T-helper 2 cell treated with Interferon-gamma antibody and Interleukin-4, amounts not matched to agents 5 μg/mL and 100 μg/mL, for 36 hours (primary cell): Measurements from ENCODE around the gene CT45A5.
"Not testable (repeated sequence)": the region's sequence is repeated elsewhere in the genome, so short reads cannot be mapped to it uniquely, and the experiment has no call there.

Source experiments
- DNase-seq: peaks from one replicate; pipeline ENCODE4 v3.0.0; 2021; ENCODE audit warnings: low spot score
- H3K27ac Mint-ChIP-seq: one replicate; pipeline ENCODE4 v1.8.0; 2021; ENCODE audit warnings: mild to moderate bottlenecking, mixed read lengths
- H3K27me3 Mint-ChIP-seq: one replicate; pipeline ENCODE4 v1.8.0; 2021; ENCODE audit warnings: low read depth, mixed read lengths
- H3K36me3 Mint-ChIP-seq: one replicate; pipeline ENCODE4 v1.8.0; 2021; ENCODE audit warnings: low read depth, mixed read lengths
- H3K4me1 Mint-ChIP-seq: one replicate; pipeline ENCODE4 v1.8.0; 2021; ENCODE audit warnings: low read depth, mixed read lengths
- H3K4me3 Mint-ChIP-seq: one replicate; pipeline ENCODE4 v1.8.0; 2022; ENCODE audit warnings: mild to moderate bottlenecking, moderate library complexity, mixed read lengths
- H3K9me3 Mint-ChIP-seq: one replicate; pipeline ENCODE4 v1.8.0; 2021; ENCODE audit warnings: mixed read lengths

CT45A5 gene, protein sequence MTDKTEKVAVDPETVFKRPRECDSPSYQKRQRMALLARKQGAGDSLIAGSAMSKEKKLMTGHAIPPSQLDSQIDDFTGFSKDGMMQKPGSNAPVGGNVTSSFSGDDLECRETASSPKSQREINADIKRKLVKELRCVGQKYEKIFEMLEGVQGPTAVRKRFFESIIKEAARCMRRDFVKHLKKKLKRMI

DNA sequence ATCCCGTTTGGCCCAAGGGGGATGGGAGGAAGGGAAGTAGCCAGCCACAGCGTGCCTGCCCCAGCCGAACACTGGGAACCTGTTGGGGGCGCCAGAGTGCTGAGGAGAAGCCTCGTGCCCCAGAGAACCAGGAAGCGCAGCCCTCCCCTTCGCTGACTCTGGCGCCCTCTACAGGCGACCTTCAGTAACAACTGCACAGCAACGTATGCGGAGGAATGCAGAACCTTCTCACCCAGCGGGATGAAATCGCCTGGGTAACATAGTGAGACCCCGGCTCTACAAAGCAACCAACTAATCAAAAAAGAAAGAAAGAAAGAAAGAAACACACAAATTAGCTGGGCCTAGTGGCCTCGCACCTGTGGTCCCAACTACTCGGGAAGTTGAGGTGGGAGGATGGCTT is at the start of gene CT45A5:
TSS of gene CT45A5 (minus strand) at position 101 of the 400 bp plus-strand sequence. CDS start 3,774 bp downstream, outside the sequence.
- not testable (repeated sequence) for H3K27ac Mint-ChIP-seq, H3K36me3 Mint-ChIP-seq, H3K4me3 Mint-ChIP-seq, DNase-seq, H3K27me3 Mint-ChIP-seq, H3K4me1 Mint-ChIP-seq, H3K9me3 Mint-ChIP-seq

DNA sequence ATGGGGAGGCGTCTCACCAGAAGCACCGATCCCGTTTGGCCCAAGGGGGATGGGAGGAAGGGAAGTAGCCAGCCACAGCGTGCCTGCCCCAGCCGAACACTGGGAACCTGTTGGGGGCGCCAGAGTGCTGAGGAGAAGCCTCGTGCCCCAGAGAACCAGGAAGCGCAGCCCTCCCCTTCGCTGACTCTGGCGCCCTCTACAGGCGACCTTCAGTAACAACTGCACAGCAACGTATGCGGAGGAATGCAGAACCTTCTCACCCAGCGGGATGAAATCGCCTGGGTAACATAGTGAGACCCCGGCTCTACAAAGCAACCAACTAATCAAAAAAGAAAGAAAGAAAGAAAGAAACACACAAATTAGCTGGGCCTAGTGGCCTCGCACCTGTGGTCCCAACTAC is 34.6 kb upstream of the CT45A5 start, which contains the start of gene CT45A2:
TSS of gene CT45A2 (minus strand) at position 101 of the 400 bp plus-strand sequence. CDS start 3,747 bp downstream, outside the sequence.
- not testable (repeated sequence) for DNase-seq, H3K9me3 Mint-ChIP-seq

DNA sequence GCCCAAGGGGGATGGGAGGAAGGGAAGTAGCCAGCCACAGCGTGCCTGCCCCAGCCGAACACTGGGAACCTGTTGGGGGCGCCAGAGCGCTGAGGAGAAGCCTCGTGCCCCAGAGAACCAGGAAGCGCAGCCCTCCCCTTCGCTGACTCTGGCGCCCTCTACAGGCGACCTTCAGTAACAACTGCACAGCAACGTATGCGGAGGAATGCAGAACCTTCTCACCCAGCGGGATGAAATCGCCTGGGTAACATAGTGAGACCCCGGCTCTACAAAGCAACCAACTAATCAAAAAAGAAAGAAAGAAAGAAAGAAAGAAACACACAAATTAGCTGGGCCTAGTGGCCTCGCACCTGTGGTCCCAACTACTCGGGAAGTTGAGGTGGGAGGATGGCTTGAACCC is 17.4 kb upstream of the CT45A5 start, which contains the start of gene CT45A6:
TSS of gene CT45A6 (minus strand) at position 101 of the 400 bp plus-strand sequence. CDS start 3,794 bp downstream, outside the sequence.
- DNase-seq, H3K9me3 Mint-ChIP-seq, H3K27ac Mint-ChIP-seq, H3K4me3 Mint-ChIP-seq, H3K4me1 Mint-ChIP-seq, H3K27me3 Mint-ChIP-seq, H3K36me3 Mint-ChIP-seq: not testable (repeated sequence)

More for the DNA sequence above, 34.6 kb upstream of the CT45A5 start, which contains the start of gene CT45A2:
- H3K27ac Mint-ChIP-seq, H3K4me3 Mint-ChIP-seq, H3K36me3 Mint-ChIP-seq, H3K4me1 Mint-ChIP-seq, H3K27me3 Mint-ChIP-seq: not testable (repeated sequence)

DNA sequence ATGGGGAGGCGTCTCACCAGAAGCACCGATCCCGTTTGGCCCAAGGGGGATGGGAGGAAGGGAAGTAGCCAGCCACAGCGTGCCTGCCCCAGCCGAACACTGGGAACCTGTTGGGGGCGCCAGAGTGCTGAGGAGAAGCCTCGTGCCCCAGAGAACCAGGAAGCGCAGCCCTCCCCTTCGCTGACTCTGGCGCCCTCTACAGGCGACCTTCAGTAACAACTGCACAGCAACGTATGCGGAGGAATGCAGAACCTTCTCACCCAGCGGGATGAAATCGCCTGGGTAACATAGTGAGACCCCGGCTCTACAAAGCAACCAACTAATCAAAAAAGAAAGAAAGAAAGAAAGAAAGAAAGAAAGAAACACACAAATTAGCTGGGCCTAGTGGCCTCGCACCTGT is 17.2 kb downstream of the CT45A5 start, which contains the start of gene CT45A3:
TSS of gene CT45A3 (minus strand) at position 101 of the 400 bp plus-strand sequence. CDS start 3,747 bp downstream, outside the sequence.
- H3K4me1 Mint-ChIP-seq, H3K9me3 Mint-ChIP-seq: not testable (repeated sequence)

DNA sequence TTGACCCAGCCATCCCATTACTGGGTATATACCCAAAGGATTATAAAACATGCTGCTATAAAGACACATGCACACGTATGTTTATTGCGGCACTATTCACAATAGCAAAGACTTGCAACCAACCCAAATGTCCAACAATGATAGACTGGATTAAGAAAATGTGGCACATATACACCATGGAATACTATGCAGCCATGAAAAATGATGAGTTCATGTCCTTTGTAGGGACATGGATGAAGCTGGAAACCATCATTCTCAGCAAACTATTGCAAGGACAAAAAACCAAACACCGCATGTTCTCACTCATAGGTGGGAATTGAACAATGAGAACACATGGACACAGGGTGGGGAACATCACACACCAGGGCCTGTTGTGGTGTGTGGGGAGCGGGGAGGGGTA is 40.6 kb downstream of the CT45A5 start:
- H3K36me3 Mint-ChIP-seq, DNase-seq, H3K27ac Mint-ChIP-seq, H3K4me3 Mint-ChIP-seq, H3K9me3 Mint-ChIP-seq, H3K27me3 Mint-ChIP-seq, H3K4me1 Mint-ChIP-seq: not testable (repeated sequence)

More for the DNA sequence above, 17.2 kb downstream of the CT45A5 start, which contains the start of gene CT45A3:
- not testable (repeated sequence) for DNase-seq, H3K27ac Mint-ChIP-seq, H3K27me3 Mint-ChIP-seq, H3K36me3 Mint-ChIP-seq, H3K4me3 Mint-ChIP-seq

DNA sequence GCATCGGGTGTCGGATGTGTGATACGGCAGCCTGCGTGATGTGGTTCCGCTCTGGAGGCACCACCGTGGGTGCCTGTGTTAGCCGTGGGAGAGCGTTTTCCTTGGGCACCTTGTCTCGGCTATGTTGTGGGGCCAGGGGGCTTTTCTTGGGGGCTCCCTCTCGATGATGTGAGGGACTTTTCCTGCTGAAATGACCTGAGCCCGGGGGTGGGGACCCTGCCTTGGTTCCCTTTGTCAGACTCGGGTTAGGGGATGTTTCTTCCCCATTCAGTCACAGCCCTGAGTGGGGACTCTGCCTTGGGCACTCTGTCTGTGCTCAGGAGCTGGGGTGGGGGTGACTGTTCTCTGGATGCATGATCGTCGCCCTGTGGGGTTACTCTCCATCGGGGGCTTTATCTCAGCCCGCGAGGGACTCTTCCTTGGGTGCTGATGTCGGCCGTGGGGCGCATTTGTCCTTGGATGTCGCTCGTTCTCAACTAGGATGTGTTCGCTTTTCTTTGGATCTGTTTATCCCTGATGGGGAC is 44.0 kb downstream of the CT45A5 start:
- no peaks in the 10 kb centered on the region for H3K27me3 Mint-ChIP-seq
- no peaks in the 10 kb centered on the region for H3K9me3 Mint-ChIP-seq
- no peaks in the 10 kb centered on the region for H3K36me3 Mint-ChIP-seq
- H3K4me1 Mint-ChIP-seq = no peaks in the 10 kb centered on the region
- no peak overlapping the region for H3K27ac Mint-ChIP-seq
- no peak for DNase-seq
- no peak overlapping the region for H3K4me3 Mint-ChIP-seq

DNA sequence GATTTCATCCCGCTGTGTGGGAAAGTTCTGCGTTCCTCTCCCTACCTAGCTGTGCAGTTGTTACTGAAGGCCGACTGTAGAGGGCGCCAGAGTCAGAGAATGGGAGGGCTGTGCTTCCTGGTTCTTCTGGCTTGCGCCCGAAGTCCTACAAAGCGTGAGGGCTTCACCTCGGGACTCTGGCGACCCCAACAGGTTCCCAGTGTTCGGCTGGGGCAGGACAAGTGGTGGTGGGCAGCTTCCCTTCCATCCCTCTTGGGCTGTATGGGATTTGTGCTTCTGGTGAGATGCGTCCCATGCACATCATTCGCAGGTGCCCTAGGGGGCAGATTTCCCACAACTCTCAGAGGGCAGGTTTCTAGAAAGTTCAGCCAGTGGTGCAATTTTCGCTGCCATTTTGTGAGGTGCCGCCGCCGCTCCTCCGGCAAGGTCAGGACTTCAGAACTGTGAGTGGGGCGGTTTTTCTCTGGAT is 44.6 kb downstream of the CT45A5 start:
- Mint-ChIP-seq H3K4me3 (peak overlapping the region; percentile 60), H3K4me1 (no peaks in the 10 kb centered on the region), H3K36me3 (no peaks in the 10 kb centered on the region), H3K27ac (no peak overlapping the region), H3K27me3 (no peaks in the 10 kb centered on the region), H3K9me3 (no peaks in the 10 kb centered on the region)
- DNase-seq = peak; percentile 24

DNA sequence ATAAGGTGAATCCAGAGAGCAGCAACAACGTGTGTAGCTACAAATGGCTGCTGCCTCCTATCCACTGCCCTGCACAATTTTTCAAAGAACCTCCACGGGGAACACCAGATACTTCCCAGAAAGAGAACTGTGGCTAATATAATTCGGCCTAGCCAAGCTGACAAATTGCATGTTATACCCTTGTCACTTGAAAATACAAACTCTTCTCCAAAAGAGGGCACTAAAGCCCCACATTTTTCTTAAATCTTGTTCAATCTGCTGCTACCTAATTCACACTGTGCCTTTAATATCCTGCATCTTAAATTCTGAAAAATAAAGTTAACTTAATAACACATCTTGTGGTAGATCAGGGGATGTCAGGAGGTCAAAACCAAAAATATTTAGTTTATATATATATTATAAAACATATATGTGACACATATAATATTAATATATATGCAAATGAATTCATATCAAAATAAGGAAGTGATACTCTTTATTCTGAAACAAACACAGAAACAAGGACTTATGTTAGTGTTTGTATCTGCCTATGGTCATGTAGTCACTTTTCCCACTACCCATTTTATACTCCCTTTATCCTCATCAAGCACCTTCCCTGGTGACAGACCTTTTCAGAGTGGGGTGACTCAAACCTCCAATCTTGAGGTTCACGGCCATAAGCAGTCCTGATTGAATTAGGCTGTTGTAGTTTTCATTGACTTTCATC is 47.8 kb downstream of the CT45A5 start:
- no peak for DNase-seq
- H3K4me1 Mint-ChIP-seq = no peaks in the 10 kb centered on the region

DNA sequence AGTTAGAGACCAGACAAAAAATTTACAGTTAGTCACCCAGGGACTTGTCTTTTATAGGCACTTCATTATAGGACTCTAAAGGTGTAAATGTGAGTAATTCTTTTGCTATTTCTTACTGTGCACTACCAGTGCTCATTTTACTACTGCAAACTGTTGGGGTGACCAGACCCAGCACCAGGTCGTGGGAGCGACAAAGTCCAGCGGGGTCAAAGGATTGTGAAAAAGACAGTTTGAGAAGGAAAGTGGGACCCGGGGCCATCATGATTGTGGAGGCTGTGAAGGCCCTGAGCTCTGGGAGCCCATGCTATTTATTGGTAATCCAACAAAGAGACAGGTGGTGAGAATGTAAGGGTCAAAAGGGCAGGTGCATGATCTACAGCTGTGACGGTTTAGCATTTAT is 50.6 kb downstream of the CT45A5 start:
- H3K36me3 Mint-ChIP-seq, H3K4me3 Mint-ChIP-seq, H3K4me1 Mint-ChIP-seq, DNase-seq, H3K27me3 Mint-ChIP-seq, H3K9me3 Mint-ChIP-seq, H3K27ac Mint-ChIP-seq: not testable (repeated sequence)

More for the DNA sequence above, 47.8 kb downstream of the CT45A5 start:
- Mint-ChIP-seq H3K9me3 (no peaks in the 10 kb centered on the region), H3K27ac (no peak overlapping the region), H3K36me3 (no peaks in the 10 kb centered on the region), H3K4me3 (no peak overlapping the region), H3K27me3 (no peaks in the 10 kb centered on the region)
